Measurements from ENCODE around the gene IQGAP2. TPM values are rescaled to one million over a fixed set of nuclear protein-coding genes. Genes with fewer than 3 reads are reported as not detected.

Gene IQGAP2
- total and polyA plus RNA-seq, 9 of the 15 experiments (the other 6 are each of a cell fraction or from before 2014, with no cell fraction given): 8.7 to 23.2 (median 17.4) TPM

GRCh38 chr5:76643371-76643770, 240.3 kb downstream of the IQGAP2 start:
- intact Hi-C loops (cut with micrococcal nuclease) (loop anchor here (5.0 kb wide), 1 partner anchor 129 kb away; no protein-coding TSS in a partner anchor), in situ Hi-C loops (cut with MboI) (loop anchor here (5.0 to 10.0 kb wide), 2 partner anchors 41 to 131 kb away; no protein-coding TSS in a partner anchor)
- FAIRE-seq (no peak), DNase-seq (ENCODE audit: extremely low read depth in 1 of 4, low spot score in 3 of 4) (no peak), ATAC-seq (no peak)
- BruUV-seq (replicated peaks): no TSS peak
- H3K9me1 ChIP-seq (ENCODE audit: control insufficient read depth, insufficient read depth, low read length): no peaks in the 10 kb centered on the region
- ChIA-PET POLR2A (interaction anchor here (1.1 kb wide), 1 partner anchor 8 kb away, joined by 4 read pairs; no protein-coding TSS in a partner anchor), CTCF (ENCODE audit: low intra/inter-chr PET ratio) (interaction anchor here (5.0 kb wide), 1 partner anchor 41 kb away, joined by 42 read pairs; no protein-coding TSS in a partner anchor)
- no peaks in the 10 kb centered on the region for H3K4me1 ChIP-seq (replicated peaks in 1 of 2; ENCODE audit: control insufficient read depth in 2 of 2, insufficient read depth in 2 of 2, low read length in 2 of 2)
- no peak overlapping the region for H3K9ac ChIP-seq (ENCODE audit: insufficient read depth in 1 of 2, low read depth in 2 of 2, low read length in 2 of 2)
- no peak overlapping the region for H3K4me3 ChIP-seq
- no peaks in the 10 kb centered on the region for H3K79me2 ChIP-seq (ENCODE audit: control insufficient read depth, insufficient read depth, low read length)
- no peak overlapping the region for H3K27ac ChIP-seq (ENCODE audit: extremely low read depth, low read depth, low read length)
- H3K4me2 ChIP-seq (ENCODE audit: insufficient read depth, low read length): no peak overlapping the region
- no peaks in the 10 kb centered on the region for H4K20me1 ChIP-seq (replicated peaks; ENCODE audit: control insufficient read depth, insufficient read depth, low read length)
- no peak overlapping the region for H2AFZ ChIP-seq (ENCODE audit: low read depth, low read length)
- H3K27me3 ChIP-seq (ENCODE audit: control insufficient read depth in 2 of 2, insufficient read depth in 2 of 2, low read length in 2 of 2): no peaks in the 10 kb centered on the region
- no peaks in the 10 kb centered on the region for H3K36me3 ChIP-seq (ENCODE audit: control insufficient read depth, insufficient read depth, low read length)
- H3K9me3 ChIP-seq (replicated peaks; ENCODE audit: control insufficient read depth, insufficient read depth, low read depth, low read length): no peaks in the 10 kb centered on the region
- TF ChIP-seq RERE (CRISPR knock-in tag; IDR thresholded peaks at IDR 0.05; ENCODE audit: borderline replicate concordance): no peak
- TF ChIP-seq AFF4 (CRISPR knock-in tag; IDR thresholded peaks at IDR 0.05): no peak
- TF ChIP-seq ZFP36 (IDR thresholded peaks at IDR 0.05; ENCODE audit: low read depth, low read length, partially characterized antibody): no peak
- no peak for TF ChIP-seq ZBTB11 (CRISPR knock-in tag; IDR thresholded peaks at IDR 0.05)
- TF ChIP-seq MXI1 (IDR thresholded peaks at IDR 0.05; ENCODE audit: low read depth, low read length): no peak
- no peak for TF ChIP-seq SNAPC5 (CRISPR knock-in tag; IDR thresholded peaks at IDR 0.05)
- no peak for TF ChIP-seq E2F5 (CRISPR knock-in tag; IDR thresholded peaks at IDR 0.05)
